HG03457 (cell line): Measurements from ENCODE around the gene HOXA7.

Experiments used
- ATAC-seq: cut with Tn5 transposase; IDR thresholded peaks from one replicate; pipeline ENCODE4 v1.9.1; 2021; ENCODE audit warnings: moderate number of reproducible peaks; ENCODE audit not compliant: unreplicated experiment

The HOXA7 gene

GRCh38 chr7:27109466-27110185, 46.8 kb downstream of the HOXA7 start:
- ATAC-seq = no peak

- ATAC-seq = no peak
These were observed 47.9 kb downstream of the HOXA7 start for GRCh38 chr7:27108390-27109127.

- no peak for ATAC-seq
These were observed 48.8 kb downstream of the HOXA7 start for GRCh38 chr7:27107391-27108381.

GRCh38 chr7:27106901-27107240, 49.6 kb downstream of the HOXA7 start:
- ATAC-seq = no peak

GRCh38 chr7:27106181-27106900, 50.1 kb downstream of the HOXA7 start:
- no peak for ATAC-seq

- ATAC-seq = no peak
These were observed 51.0 kb downstream of the HOXA7 start for GRCh38 chr7:27105301-27106031.

- no peak for ATAC-seq
These were observed 52.0 kb downstream of the HOXA7 start for GRCh38 chr7:27104341-27105058.
